SH-SY5Y (cell line): ENCODE results near the gene S100PBP.

ENCODE experiments used
- GATA2 ChIP-seq: IDR thresholded peaks from 2 replicates; pipeline ENCODE4 v1.6.1; 2011; ENCODE audit warnings: mild to moderate bottlenecking, low read depth, low read length
- GATA3 ChIP-seq: IDR thresholded peaks from 2 replicates; pipeline ENCODE4 v1.6.1; 2011; ENCODE audit warnings: low read depth, mild to moderate bottlenecking, low read length, moderate library complexity

- TF ChIP-seq GATA3: no peak
- TF ChIP-seq GATA2: no peak
Observed at GRCh38 chr1:32870615-32871363, 53.3 kb downstream of the S100PBP start, which contains the start of gene FNDC5.
